Natural killer cell (primary cell): ENCODE measurements around the gene RFX3. TPM values are rescaled to one million over a fixed set of nuclear protein-coding genes. Genes with fewer than 3 reads are reported as not detected.

Experiments
- ATAC-seq, 3 donors: fragments of 150-1000 bp in 2 of 3; fragments of 200-7000 bp in 1 of 3; cut with Tn5 transposase; 1 replicate in 1 of 3; 2 replicates in 2 of 3; pipeline ENCODE4 v1.10.0; 2021; ENCODE audit warnings: mild to moderate bottlenecking in 2 of 3, moderate library complexity in 2 of 3
- DNase-seq, 2 donors: peaks; one replicate each; pipeline versions ENCODE4 v3.0.0 to v3.0.0-alpha.2; 2013 to 2021; ENCODE audit warnings: mixed read lengths in 1 of 2
- H3K27ac ChIP-seq: one replicate; pipeline ENCODE4 v1.5.1; 2013; ENCODE audit warnings: mild to moderate bottlenecking, low read length
- H3K27me3 ChIP-seq: one replicate; pipeline ENCODE4 v1.6.1; 2013; ENCODE audit warnings: low read length; ENCODE audit not compliant: control insufficient read depth, insufficient read depth
- H3K36me3 ChIP-seq: one replicate; pipeline ENCODE4 v1.6.1; 2013; ENCODE audit warnings: low read length; ENCODE audit not compliant: control insufficient read depth, insufficient read depth
- H3K4me1 ChIP-seq: one replicate; pipeline ENCODE4 v1.6.1; 2013; ENCODE audit warnings: low read length; ENCODE audit not compliant: control insufficient read depth, insufficient read depth
- H3K4me3 ChIP-seq: one replicate; pipeline ENCODE4 v1.5.1; 2013; ENCODE audit warnings: low read length
- H3K9me3 ChIP-seq: one replicate; pipeline ENCODE4 v1.6.1; 2013; ENCODE audit warnings: low read length; ENCODE audit not compliant: control insufficient read depth, insufficient read depth
- H3K27ac Mint-ChIP-seq, 2 donors: one replicate each; pipeline ENCODE4 v1.8.0; 2022; ENCODE audit warnings: mild to moderate bottlenecking in 2 of 2, mixed read lengths in 2 of 2, moderate library complexity in 1 of 2
- H3K27me3 Mint-ChIP-seq, 2 donors: one replicate each; pipeline ENCODE4 v1.8.0; 2022; ENCODE audit warnings: low read depth in 2 of 2, mixed read lengths in 2 of 2
- H3K36me3 Mint-ChIP-seq: one replicate; pipeline ENCODE4 v1.8.0; 2022; ENCODE audit warnings: mixed read lengths
- H3K4me1 Mint-ChIP-seq, 2 donors: one replicate each; pipeline ENCODE4 v1.8.0; 2022; ENCODE audit warnings: mixed read lengths in 2 of 2
- H3K4me3 Mint-ChIP-seq: one replicate; pipeline ENCODE4 v1.8.0; 2022; ENCODE audit warnings: mild to moderate bottlenecking, moderate library complexity, mixed read lengths
- H3K9me3 Mint-ChIP-seq, 2 donors: one replicate each; pipeline ENCODE4 v1.8.0; 2022; ENCODE audit warnings: mixed read lengths in 2 of 2
- WGBS: methylation state at CpG from one replicate; pipeline ENCODE4 v1.1.7; 2013; ENCODE audit warnings: missing lambda C conversion rate; ENCODE audit not compliant: insufficient coverage; 5-methylcytosine and 5-hydroxymethylcytosine counted together
- intact Hi-C: fragments of 100-400 bp; cut with micrococcal nuclease; formaldehyde crosslinking; loops from one replicate; pipeline ENCODE4 v1.14.2; 2022
- total RNA-seq, 4 donors: library from RNA; stranded (reverse); fragments of 120-200 nt in 1 of 4; gene quantifications; one replicate each; pipeline versions ENCODE4 v1.2.3 to v1.2.4, GENCODE V29; 2013 to 2022
- TF ChIP-seq, protein P1 (sequence below): fragments of 200-600 bp; IDR thresholded peaks from one replicate; pipeline ENCODE4 v1.8.0; 2022; ENCODE audit warnings: antibody characterized with exemption

RFX3 gene
- total RNA-seq, 3 donors from 2014 or later (not counting 1 experiment from before 2014, with no cell fraction given) = 24.0 to 30.6 (median 30.0) TPM

GRCh38 chr9:3528451-3528850, 2.6 kb upstream of the RFX3 start:
- Mint-ChIP-seq H3K4me3 (peak overlapping the region; percentile 92), H3K36me3 (no peaks in the 10 kb centered on the region), H3K27me3 (no peaks in the 10 kb centered on the region), H3K4me1 (peaks cover 48 to 57% of the 10 kb centered on the region in 2 donors), H3K9me3 (peaks cover 0 to 4% of the 10 kb centered on the region in 2 donors), H3K27ac (peak overlapping the region; percentile 89 to 94)
- intact Hi-C loops = loop anchor here (5.0 to 10.0 kb wide), 4 partner anchors 686 to 1511 kb away; partner anchors contain the start of genes AK3, CDC37L1, PUM3 and SMARCA2
- ATAC-seq (peak; percentile 3 to 22 (median 18)), DNase-seq (peak; percentile 44 to 74)
- WGBS = 2% methylated on average over 6 of the region's 7 CpGs
- H3K9me3 ChIP-seq = no peaks in the 10 kb centered on the region
- peaks cover 16% of the 10 kb centered on the region for H3K4me1 ChIP-seq
- no peaks in the 10 kb centered on the region for H3K27me3 ChIP-seq
- no peaks in the 10 kb centered on the region for H3K36me3 ChIP-seq
- TF ChIP-seq, protein P1, sequence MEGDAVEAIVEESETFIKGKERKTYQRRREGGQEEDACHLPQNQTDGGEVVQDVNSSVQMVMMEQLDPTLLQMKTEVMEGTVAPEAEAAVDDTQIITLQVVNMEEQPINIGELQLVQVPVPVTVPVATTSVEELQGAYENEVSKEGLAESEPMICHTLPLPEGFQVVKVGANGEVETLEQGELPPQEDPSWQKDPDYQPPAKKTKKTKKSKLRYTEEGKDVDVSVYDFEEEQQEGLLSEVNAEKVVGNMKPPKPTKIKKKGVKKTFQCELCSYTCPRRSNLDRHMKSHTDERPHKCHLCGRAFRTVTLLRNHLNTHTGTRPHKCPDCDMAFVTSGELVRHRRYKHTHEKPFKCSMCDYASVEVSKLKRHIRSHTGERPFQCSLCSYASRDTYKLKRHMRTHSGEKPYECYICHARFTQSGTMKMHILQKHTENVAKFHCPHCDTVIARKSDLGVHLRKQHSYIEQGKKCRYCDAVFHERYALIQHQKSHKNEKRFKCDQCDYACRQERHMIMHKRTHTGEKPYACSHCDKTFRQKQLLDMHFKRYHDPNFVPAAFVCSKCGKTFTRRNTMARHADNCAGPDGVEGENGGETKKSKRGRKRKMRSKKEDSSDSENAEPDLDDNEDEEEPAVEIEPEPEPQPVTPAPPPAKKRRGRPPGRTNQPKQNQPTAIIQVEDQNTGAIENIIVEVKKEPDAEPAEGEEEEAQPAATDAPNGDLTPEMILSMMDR = no peak
- H3K4me3 ChIP-seq = peak overlapping the region; percentile 31
- peak overlapping the region; percentile 89 for H3K27ac ChIP-seq

GRCh38 chr9:3526997-3527940, 1.5 kb upstream of the RFX3 start:
- H3K27me3 ChIP-seq = no peaks in the 10 kb centered on the region
- intact Hi-C loops = loop anchor here (5.0 to 10.0 kb wide), 4 partner anchors 685 to 1510 kb away; partner anchors contain the start of genes AK3, CDC37L1, PUM3 and SMARCA2
- DNase-seq (peak in 1 of 2 donors; percentile 47), ATAC-seq (peak in 1 of 3 donors; percentile 10)
- no peaks in the 10 kb centered on the region for H3K27me3 Mint-ChIP-seq
- peak overlapping the region; percentile 62 for H3K4me3 ChIP-seq
- peak overlapping the region; percentile 92 for H3K4me3 Mint-ChIP-seq
- peaks cover 56 to 58% of the 10 kb centered on the region in 2 donors for H3K4me1 Mint-ChIP-seq
- H3K27ac Mint-ChIP-seq = peak overlapping the region; percentile 89 to 94
- H3K4me1 ChIP-seq = peaks cover 16% of the 10 kb centered on the region
- H3K9me3 Mint-ChIP-seq = peaks cover 0 to 4% of the 10 kb centered on the region in 2 donors
- H3K36me3 Mint-ChIP-seq = no peaks in the 10 kb centered on the region
- TF ChIP-seq, protein P1 = no peak
- 9% methylated on average over 15 of the region's 19 CpGs for WGBS
- H3K27ac ChIP-seq = peak overlapping the region; percentile 89
- no peaks in the 10 kb centered on the region for H3K9me3 ChIP-seq
- H3K36me3 ChIP-seq = no peaks in the 10 kb centered on the region

- Histone ChIP-seq H3K9me3 (no peaks in the 10 kb centered on the region), H3K27me3 (no peaks in the 10 kb centered on the region), H3K27ac (peak overlapping the region; percentile 89), H3K36me3 (no peaks in the 10 kb centered on the region), H3K4me3 (peak overlapping the region; percentile 62), H3K4me1 (peaks cover 16% of the 10 kb centered on the region)
- peak overlapping the region; percentile 92 for H3K4me3 Mint-ChIP-seq
- intact Hi-C loops = loop anchor here (5.0 to 10.0 kb wide), 4 partner anchors 684 to 1509 kb away; partner anchors contain the start of genes AK3, CDC37L1, PUM3 and SMARCA2
- TF ChIP-seq, protein P1 = no peak
- WGBS = under 1% methylated on average over 72 of the region's 74 CpGs
- peak overlapping the region; percentile 89 to 94 for H3K27ac Mint-ChIP-seq
- H3K36me3 Mint-ChIP-seq = no peaks in the 10 kb centered on the region
- DNase-seq = peak; percentile 90 to 92
- peaks cover 0 to 4% of the 10 kb centered on the region in 2 donors for H3K9me3 Mint-ChIP-seq
- H3K4me1 Mint-ChIP-seq = peaks cover 56 to 58% of the 10 kb centered on the region in 2 donors
- peak; percentile 48 to 82 (median 67) for ATAC-seq
- H3K27me3 Mint-ChIP-seq = no peaks in the 10 kb centered on the region
Measured at GRCh38 chr9:3526165-3526996, 580 bp upstream of the RFX3 start.
